GM12874 (cell line): ENCODE results near the gene HOXA2.

Experiments used
- CTCF ChIP-seq: IDR thresholded peaks from 2 replicates; pipeline ENCODE4 v1.5.1; 2011; ENCODE audit warnings: low read depth, mild to moderate bottlenecking, control low read depth, low read length, moderate library complexity; ENCODE audit not compliant: insufficient read depth

The HOXA2 gene

GRCh38 chr7:27138985-27139333, 36.5 kb upstream of the HOXA2 start:
- TF ChIP-seq CTCF = no peak

DNA sequence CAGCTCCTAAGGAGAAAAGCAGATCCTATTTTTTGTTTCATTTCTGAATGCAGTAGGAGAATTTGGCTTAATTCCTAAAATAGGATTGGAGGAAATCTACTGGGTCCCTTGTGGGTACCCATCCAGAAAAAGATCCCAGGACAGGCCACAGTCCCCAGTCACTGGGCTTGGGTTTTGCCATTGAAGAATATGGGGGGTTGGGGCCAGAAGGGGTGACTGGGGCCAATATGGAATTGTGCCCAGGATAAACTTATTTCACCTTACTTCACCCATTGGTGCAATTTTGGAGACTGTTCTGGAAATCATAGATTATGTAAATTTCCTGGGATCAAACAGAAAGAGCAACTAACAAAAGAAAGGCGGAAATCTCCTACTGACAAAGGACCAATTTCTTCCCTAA, 36.0 kb upstream of the HOXA2 start:
- no peak for TF ChIP-seq CTCF

DNA sequence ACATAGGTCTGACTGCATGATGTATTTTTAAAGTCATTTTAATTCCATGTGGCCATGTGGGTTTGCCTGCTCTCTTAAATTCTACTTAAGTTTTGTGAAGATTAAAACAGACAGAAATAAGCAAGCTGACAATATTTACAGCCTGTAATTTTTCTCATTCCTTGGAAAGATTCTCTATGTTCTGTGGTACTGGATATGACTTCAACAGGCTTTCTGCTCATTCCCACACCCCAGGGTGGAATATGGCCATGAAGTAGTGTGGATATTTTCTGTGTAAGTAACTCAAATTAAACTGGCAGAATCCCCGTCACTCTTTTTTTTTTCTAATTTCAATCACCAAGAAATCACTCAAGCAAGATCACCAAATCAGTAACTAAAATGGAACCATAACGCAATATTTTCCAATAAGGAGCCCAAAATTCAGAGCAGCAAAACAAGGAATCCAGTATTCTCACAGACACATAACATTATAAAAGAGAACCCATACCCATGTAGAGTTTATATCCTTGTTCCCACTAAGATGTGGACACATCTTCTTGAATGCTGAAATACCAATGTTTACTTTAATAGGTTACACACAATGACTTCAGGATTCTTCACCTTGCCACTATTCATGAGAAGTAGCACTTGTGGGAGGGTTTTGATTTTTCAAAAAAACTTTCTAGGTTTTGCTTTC, 35.3 kb upstream of the HOXA2 start:
- TF ChIP-seq CTCF = no peak

GRCh38 chr7:27134392-27134791, 31.9 kb upstream of the HOXA2 start:
- TF ChIP-seq CTCF = no peak

DNA sequence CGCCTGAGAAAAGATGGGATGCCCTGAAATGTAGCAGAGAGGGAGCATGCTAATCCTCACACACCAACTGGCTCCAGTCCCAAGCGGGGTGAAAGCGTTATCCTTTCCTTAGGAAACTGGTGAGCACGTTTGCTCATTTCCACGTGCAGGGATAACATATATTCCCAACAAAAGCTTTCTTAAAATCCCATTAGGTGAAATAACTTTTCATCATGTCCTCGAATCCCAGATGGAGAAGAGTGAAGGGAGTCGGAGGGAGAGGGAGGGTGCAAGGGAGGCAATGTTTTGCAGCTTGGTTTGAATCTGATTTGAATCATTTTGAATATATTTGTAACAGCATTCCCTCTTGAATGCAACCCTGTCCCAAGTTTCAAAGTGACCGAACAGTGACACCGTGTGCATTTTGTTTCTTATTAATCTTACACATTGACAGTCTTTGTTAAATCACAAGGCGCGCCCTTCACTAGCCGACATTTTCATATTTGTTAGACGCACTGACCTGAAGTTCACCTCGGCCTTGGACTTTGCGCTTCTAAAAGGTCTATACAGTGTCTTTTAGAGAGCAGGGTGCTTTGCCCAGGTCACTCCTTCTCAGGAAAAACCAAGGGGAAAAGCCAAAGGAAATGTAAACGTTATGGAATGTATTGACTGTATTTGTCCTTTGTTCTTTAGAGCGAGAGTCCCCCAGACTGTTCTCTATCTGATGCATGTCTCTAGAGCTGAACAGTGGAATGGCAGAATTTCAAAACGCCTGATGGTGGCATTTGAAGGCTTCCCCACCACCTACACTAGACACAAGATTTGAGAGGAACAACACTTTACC, 31.1 kb upstream of the HOXA2 start:
- no peak for TF ChIP-seq CTCF

DNA sequence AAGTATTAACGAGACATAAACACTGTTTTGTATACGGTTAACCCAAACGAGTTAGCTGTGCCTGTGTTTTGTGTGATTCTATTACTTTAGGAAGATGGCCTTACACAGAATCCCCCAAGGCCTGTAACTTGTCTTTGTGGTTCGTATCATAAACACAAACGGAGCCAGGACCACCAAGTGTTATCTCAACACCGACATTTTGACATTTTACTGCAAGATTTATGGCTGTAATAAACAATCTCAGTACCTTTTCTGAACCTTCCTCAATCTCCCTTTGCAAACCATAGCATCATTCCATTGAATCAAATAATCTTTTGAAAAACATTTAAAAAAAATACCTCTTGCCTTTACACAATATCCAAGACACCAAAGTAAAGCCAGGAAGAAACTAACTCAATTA, 30.5 kb upstream of the HOXA2 start:
- TF ChIP-seq CTCF = no peak

DNA sequence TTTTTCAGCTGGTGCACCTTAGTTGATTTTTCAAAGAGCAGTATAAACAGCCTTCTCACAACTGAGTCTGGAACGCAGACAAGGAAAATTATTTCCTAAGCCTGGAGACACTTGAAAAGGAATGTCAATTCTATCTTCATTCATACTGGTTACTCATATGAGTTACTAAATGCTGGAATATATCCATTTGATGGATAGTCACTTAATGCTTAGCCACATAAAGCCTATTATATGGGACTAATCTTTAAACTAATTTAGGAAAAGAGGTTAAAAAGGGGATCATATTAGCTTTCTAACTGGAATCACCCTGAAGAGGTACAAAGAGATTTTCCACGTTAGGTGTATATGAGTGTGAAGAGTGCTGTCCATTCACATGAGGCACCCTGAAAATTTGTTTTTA, 29.7 kb upstream of the HOXA2 start:
- TF ChIP-seq CTCF = no peak
